Uterus (tissue), 2 donors: ENCODE results near the gene MTHFS.

Experiments
- POLR2A ChIP-seq, 2 donors: fragments of 450-650 bp; IDR thresholded peaks; one replicate each; pipeline ENCODE4 v1.6.1; 2016; ENCODE audit warnings: antibody characterized with exemption in 2 of 2, mild to moderate bottlenecking in 1 of 2, moderate library complexity in 1 of 2
- TF ChIP-seq, protein P1 (sequence below), 4 experiments: fragments of 200-600 bp in 2 of 4; fragments of 450-650 bp in 2 of 4; sonication (generic) in 2 of 4; IDR thresholded peaks; one replicate each; pipeline ENCODE4 v1.5.1; 2016 to 2019; ENCODE audit warnings: antibody characterized with exemption in 4 of 4, mild to moderate bottlenecking in 2 of 4, moderate library complexity in 1 of 4

DNA sequence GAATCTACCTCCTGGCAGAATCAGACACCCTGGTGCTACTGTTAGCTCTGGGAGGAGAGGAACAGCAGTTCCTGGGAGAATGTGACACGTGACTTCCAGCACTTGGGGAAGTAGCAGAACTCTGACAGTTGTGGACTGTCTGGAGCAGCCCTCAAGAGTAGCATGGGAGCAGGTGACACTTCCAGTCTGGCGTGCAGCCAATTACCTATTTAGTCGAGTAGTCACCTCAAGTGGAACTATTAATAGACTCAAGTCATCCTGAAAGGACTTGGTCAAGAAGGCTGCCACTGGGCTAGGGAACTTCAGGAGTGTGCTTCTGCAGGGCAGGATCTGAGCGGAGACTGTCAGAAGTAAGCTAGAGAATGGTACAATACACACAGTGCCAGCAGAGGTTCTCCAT is 62.3 kb downstream of the MTHFS start:
- TF ChIP-seq, protein P1, sequence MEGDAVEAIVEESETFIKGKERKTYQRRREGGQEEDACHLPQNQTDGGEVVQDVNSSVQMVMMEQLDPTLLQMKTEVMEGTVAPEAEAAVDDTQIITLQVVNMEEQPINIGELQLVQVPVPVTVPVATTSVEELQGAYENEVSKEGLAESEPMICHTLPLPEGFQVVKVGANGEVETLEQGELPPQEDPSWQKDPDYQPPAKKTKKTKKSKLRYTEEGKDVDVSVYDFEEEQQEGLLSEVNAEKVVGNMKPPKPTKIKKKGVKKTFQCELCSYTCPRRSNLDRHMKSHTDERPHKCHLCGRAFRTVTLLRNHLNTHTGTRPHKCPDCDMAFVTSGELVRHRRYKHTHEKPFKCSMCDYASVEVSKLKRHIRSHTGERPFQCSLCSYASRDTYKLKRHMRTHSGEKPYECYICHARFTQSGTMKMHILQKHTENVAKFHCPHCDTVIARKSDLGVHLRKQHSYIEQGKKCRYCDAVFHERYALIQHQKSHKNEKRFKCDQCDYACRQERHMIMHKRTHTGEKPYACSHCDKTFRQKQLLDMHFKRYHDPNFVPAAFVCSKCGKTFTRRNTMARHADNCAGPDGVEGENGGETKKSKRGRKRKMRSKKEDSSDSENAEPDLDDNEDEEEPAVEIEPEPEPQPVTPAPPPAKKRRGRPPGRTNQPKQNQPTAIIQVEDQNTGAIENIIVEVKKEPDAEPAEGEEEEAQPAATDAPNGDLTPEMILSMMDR (IDR thresholded peaks at IDR 0.05), result no peak
- no peak for TF ChIP-seq POLR2A (IDR thresholded peaks at IDR 0.05)
